NCI-H1436 (cell line): Measurements from ENCODE around the gene THBS3.
"Not testable (repeated sequence)": the region's sequence is repeated elsewhere in the genome, so short reads cannot be mapped to it uniquely, and the experiment has no call there.

Experiments used
- DNase-seq: peaks from one replicate; lab custom pipeline; 2025; lab: John Stamatoyannopoulos, UW

The THBS3 gene

GRCh38 chr1:155233502-155233901, 25.8 kb upstream of the THBS3 start:
- DNase-seq, result not testable (repeated sequence)

GRCh38 chr1:155232001-155232978, 24.6 kb upstream of the THBS3 start:
- not testable (repeated sequence) for DNase-seq

GRCh38 chr1:155231302-155231701, 23.6 kb upstream of the THBS3 start:
- not testable (repeated sequence) for DNase-seq

- DNase-seq, result no peak
Observed at GRCh38 chr1:155228096-155228427, 20.4 kb upstream of the THBS3 start.

GRCh38 chr1:155227261-155228095, 19.8 kb upstream of the THBS3 start:
- DNase-seq, result peak; percentile 99

GRCh38 chr1:155226910-155227260, 19.2 kb upstream of the THBS3 start:
- peak; percentile 47 for DNase-seq

- DNase-seq, result peak; percentile 66
Observed at GRCh38 chr1:155226188-155226909, 18.7 kb upstream of the THBS3 start.

GRCh38 chr1:155225404-155225759, 17.7 kb upstream of the THBS3 start:
- not testable (repeated sequence) for DNase-seq

- DNase-seq, result no peak
Observed at GRCh38 chr1:155223047-155223446, 15.3 kb upstream of the THBS3 start.

- DNase-seq, result not testable (repeated sequence)
Observed at GRCh38 chr1:155220211-155220965, 12.7 kb upstream of the THBS3 start.

GRCh38 chr1:155219592-155220031, 11.9 kb upstream of the THBS3 start:
- DNase-seq, result no peak

- DNase-seq, result peak; percentile 7
Observed at GRCh38 chr1:155218854-155219591, 11.3 kb upstream of the THBS3 start.

GRCh38 chr1:155214702-155215101, 7.0 kb upstream of the THBS3 start:
- DNase-seq, result not testable (repeated sequence)

- DNase-seq, result not testable (repeated sequence)
Observed at GRCh38 chr1:155212051-155212440, 4.3 kb upstream of the THBS3 start.

- DNase-seq, result not testable (repeated sequence)
Observed at GRCh38 chr1:155211381-155212050, 3.8 kb upstream of the THBS3 start.

GRCh38 chr1:155210314-155211104, 2.8 kb upstream of the THBS3 start:
- DNase-seq, result no peak

GRCh38 chr1:155209312-155209721, 1.6 kb upstream of the THBS3 start:
- DNase-seq, result no peak

GRCh38 chr1:155208541-155209311, 1.0 kb upstream of the THBS3 start, which contains the start of gene MTX1:
Gene MTX1 (plus strand): TSS chr1:155208695. CDS start chr1:155208805, 110 bp downstream.
- peak; percentile 74 for DNase-seq
